Nephron (organoid): ENCODE measurements around the gene PDE4D.

Source experiments
- H3K27ac Mint-ChIP-seq, 3 experiments: 2 replicates each; pipeline ENCODE4 v1.8.0; 2020; ENCODE audit warnings: mixed read lengths in 3 of 3, mild to moderate bottlenecking in 2 of 3, moderate library complexity in 1 of 3
- H3K27me3 Mint-ChIP-seq: 2 replicates; pipeline ENCODE4 v1.8.0; 2021; ENCODE audit warnings: low read depth, mild to moderate bottlenecking, moderate library complexity, mixed read lengths
- H3K36me3 Mint-ChIP-seq: 2 replicates; pipeline ENCODE4 v1.8.0; 2020; ENCODE audit warnings: low read depth, mixed read lengths
- H3K4me1 Mint-ChIP-seq: 2 replicates; pipeline ENCODE4 v1.8.0; 2020; ENCODE audit warnings: mixed read lengths
- H3K4me3 Mint-ChIP-seq, 3 experiments: 2 replicates each; pipeline ENCODE4 v1.8.0; 2020; ENCODE audit warnings: mild to moderate bottlenecking in 3 of 3, mixed read lengths in 3 of 3, moderate library complexity in 2 of 3
- H3K9me3 Mint-ChIP-seq: 2 replicates; pipeline ENCODE4 v1.8.0; 2020; ENCODE audit warnings: mixed read lengths
- TF ChIP-seq, protein P1 (sequence below), 3 experiments: fragments of 200-600 bp; sonication (generic); IDR thresholded peaks; one replicate each; pipeline ENCODE4 v1.5.0; 2021; ENCODE audit warnings: antibody characterized with exemption in 3 of 3; ENCODE audit not compliant: unreplicated experiment in 3 of 3

The PDE4D gene

GRCh38 chr5:59621477-59621876, 272.0 kb downstream of the PDE4D start:
- no peak overlapping the region for H3K27ac Mint-ChIP-seq
- no peaks in the 10 kb centered on the region for H3K9me3 Mint-ChIP-seq
- H3K36me3 Mint-ChIP-seq, result no peaks in the 10 kb centered on the region

DNA sequence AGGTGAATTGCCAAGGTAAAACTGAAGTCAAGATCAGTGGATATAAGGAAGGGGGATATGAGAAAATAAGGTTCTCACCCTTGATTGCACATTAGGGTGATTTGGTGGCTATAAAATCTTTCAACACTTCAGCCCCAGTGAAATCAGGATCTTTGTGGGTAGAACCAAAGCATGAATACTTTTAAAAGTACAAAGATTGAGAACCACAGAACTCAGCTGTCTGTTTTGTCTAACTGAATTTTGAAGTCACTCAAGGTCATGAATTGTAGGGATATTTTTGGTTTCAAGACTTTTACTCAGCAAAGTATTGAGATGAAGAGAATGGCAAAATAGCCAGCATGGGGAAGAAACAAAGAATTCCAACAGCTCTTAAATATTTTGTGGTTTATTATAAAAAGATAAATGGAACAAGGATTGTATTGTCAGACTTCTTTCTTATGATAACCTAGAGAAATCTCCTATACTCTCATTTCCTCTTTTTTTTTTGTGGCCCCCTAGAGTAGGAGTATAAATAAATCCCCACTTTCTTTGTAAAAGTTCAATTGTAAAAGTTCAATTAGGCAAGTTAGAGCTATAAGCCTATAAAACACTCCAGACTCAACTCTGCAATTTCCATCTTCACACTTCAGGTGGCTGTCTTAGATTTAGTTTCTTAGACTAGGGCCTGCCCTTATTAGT, 272.9 kb downstream of the PDE4D start:
- Mint-ChIP-seq H3K27ac (no peak overlapping the region), H3K4me3 (no peak overlapping the region), H3K9me3 (no peaks in the 10 kb centered on the region), H3K4me1 (peaks cover 1% of the 10 kb centered on the region), H3K27me3 (no peaks in the 10 kb centered on the region), H3K36me3 (no peaks in the 10 kb centered on the region)
- TF ChIP-seq, protein P1, sequence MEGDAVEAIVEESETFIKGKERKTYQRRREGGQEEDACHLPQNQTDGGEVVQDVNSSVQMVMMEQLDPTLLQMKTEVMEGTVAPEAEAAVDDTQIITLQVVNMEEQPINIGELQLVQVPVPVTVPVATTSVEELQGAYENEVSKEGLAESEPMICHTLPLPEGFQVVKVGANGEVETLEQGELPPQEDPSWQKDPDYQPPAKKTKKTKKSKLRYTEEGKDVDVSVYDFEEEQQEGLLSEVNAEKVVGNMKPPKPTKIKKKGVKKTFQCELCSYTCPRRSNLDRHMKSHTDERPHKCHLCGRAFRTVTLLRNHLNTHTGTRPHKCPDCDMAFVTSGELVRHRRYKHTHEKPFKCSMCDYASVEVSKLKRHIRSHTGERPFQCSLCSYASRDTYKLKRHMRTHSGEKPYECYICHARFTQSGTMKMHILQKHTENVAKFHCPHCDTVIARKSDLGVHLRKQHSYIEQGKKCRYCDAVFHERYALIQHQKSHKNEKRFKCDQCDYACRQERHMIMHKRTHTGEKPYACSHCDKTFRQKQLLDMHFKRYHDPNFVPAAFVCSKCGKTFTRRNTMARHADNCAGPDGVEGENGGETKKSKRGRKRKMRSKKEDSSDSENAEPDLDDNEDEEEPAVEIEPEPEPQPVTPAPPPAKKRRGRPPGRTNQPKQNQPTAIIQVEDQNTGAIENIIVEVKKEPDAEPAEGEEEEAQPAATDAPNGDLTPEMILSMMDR (IDR thresholded peaks at IDR 0.05; ENCODE audit: unreplicated experiment in 3 of 3), result no peak

More at GRCh38 chr5:59621477-59621876, 272.0 kb downstream of the PDE4D start:
- no peaks in the 10 kb centered on the region for H3K27me3 Mint-ChIP-seq
- H3K4me3 Mint-ChIP-seq, result no peak overlapping the region
- TF ChIP-seq, protein P1 (IDR thresholded peaks at IDR 0.05; ENCODE audit: unreplicated experiment in 3 of 3), result no peak
- no peaks in the 10 kb centered on the region for H3K4me1 Mint-ChIP-seq

DNA sequence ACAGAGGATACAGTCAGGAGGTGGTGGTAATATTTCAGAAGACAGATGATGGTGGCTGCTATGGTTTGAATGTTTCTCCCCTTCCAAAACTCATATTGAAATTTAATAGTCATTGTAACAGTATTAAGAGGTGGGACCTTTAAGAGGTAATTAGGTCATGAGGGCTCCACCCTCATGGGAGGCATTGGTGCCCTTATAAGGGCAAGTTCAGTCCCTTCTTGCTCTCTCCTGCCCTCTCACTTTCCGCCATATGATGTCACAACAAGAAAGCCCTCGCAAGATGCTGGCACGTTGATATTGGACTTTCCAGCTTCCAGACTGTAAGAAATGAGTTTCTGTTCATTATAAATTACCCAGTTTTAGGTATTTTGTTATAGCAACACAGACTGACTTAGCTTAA, 274.9 kb downstream of the PDE4D start:
- Mint-ChIP-seq H3K27me3 (no peaks in the 10 kb centered on the region), H3K27ac (no peak overlapping the region), H3K9me3 (no peaks in the 10 kb centered on the region), H3K4me1 (peaks cover 7% of the 10 kb centered on the region), H3K4me3 (no peak overlapping the region), H3K36me3 (no peaks in the 10 kb centered on the region)
- TF ChIP-seq, protein P1 (IDR thresholded peaks at IDR 0.05; ENCODE audit: unreplicated experiment in 3 of 3), result no peak

DNA sequence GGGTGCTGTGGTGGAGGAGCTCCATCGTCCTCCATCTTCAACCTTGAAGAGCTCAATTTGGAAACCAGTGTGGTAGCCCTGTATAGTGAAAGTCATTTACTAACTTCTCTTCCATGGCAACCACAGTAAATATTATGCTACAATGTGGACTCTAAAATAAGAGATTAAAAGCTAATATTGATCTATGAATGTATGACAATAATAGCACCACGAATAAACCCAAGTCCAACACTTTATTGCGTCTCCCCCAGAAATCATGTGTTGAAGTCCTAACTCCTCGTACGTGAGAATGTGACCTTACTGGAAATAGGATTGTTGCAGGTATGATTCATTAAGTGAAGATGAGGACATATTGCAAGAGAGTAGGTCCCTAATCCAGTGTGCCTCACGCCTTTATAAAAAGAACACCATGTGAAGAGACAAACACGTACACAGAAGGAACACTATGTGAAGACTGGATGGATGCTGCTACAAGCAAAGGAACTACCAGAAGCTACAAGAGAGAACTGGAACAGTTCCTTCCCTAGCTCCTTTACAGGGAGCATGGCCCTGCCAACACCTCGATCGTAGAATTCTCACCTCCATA, 276.2 kb downstream of the PDE4D start:
- H3K4me3 Mint-ChIP-seq, result no peak overlapping the region
- no peaks in the 10 kb centered on the region for H3K27me3 Mint-ChIP-seq
- no peaks in the 10 kb centered on the region for H3K9me3 Mint-ChIP-seq
- H3K36me3 Mint-ChIP-seq, result no peaks in the 10 kb centered on the region
- no peak overlapping the region for H3K27ac Mint-ChIP-seq
- TF ChIP-seq, protein P1 (IDR thresholded peaks at IDR 0.05; ENCODE audit: unreplicated experiment in 3 of 3), result no peak
- peaks cover 7% of the 10 kb centered on the region for H3K4me1 Mint-ChIP-seq

- H3K27ac Mint-ChIP-seq, result no peak overlapping the region
- no peak overlapping the region for H3K4me3 Mint-ChIP-seq
- TF ChIP-seq, protein P1 (IDR thresholded peaks at IDR 0.05; ENCODE audit: unreplicated experiment in 3 of 3), result no peak
- peaks cover 7% of the 10 kb centered on the region for H3K4me1 Mint-ChIP-seq
- H3K36me3 Mint-ChIP-seq, result no peaks in the 10 kb centered on the region
- H3K9me3 Mint-ChIP-seq, result no peaks in the 10 kb centered on the region
- H3K27me3 Mint-ChIP-seq, result no peaks in the 10 kb centered on the region
Measured at GRCh38 chr5:59616413-59616812, 277.1 kb downstream of the PDE4D start.

- TF ChIP-seq, protein P1 (IDR thresholded peaks at IDR 0.05; ENCODE audit: unreplicated experiment in 3 of 3), result no peak
- Mint-ChIP-seq H3K27me3 (no peaks in the 10 kb centered on the region), H3K36me3 (no peaks in the 10 kb centered on the region), H3K27ac (peak overlapping the region in 2 of 3 experiments; percentile 11 to 50), H3K4me1 (peaks cover 7% of the 10 kb centered on the region), H3K9me3 (no peaks in the 10 kb centered on the region), H3K4me3 (no peak overlapping the region)
Measured at GRCh38 chr5:59615272-59615671, 278.3 kb downstream of the PDE4D start.
